Stimulated activated CD4-positive, alpha-beta T cell treated with anti-CD3 and anti-CD28 coated beads, TNF-alpha, amount 100 ng/mL, for 48 hours (primary cell): ENCODE results near the gene FMN1.

Experiments
- DNase-seq, 3 donors: peaks; one replicate each; pipeline ENCODE4 v3.0.0-alpha.2; 2020; ENCODE audit warnings: low read depth in 3 of 3

Gene FMN1

DNA sequence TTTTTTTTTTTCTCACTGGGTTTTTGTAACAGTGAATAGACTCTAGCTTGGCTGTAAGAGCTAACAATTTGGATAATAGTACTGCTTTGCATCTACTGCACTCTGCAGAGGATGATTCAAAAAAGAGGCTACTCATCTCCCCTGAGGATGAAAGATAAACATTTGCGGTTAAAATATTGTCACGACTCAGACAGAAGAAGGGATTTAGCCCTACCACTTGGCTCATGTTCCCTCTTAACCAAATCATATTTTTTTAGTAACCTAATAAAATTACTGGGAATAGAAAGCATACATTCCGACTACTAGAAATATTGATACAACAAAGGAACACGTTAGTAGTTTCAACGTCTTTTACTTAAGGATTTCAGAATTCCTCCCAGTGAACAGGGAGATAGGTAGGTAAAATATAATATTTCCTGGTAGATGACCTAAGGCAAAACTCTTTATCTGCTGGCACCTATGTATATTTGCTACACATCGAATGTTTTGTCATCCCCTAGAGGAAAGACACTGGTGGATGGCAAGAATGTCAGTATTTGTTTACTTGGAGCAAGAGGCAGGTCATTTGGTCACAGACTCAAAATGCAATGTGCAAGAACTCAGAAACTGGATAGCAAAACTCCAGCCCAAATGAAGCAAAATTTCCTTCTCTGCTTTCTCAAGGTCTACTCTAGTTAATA is 365.9 kb downstream of the FMN1 start:
- no peak for DNase-seq

- DNase-seq, result no peak
Measured at GRCh38 chr15:32826685-32827084, 367.8 kb downstream of the FMN1 start.

- no peak for DNase-seq
Measured at GRCh38 chr15:32825219-32825618, 369.3 kb downstream of the FMN1 start.

DNA sequence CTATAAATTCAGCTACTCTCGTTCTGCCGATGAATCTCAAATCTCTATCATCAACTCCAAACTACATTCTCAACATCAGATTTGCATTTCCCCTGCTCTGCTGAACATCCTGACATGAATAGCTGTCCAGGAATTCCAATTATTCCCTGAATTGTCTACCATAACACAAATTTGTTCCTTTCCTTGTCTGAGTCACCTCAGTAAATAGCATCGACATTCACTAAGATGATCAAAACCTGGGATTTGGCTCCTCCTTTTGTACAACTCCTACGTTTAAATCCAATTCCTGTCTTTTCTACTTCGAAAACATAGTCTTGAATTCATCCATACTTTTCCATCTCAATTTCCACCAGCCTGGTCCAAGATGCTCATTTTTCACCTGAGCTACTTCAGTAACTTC is 369.7 kb downstream of the FMN1 start:
- no peak for DNase-seq

GRCh38 chr15:32823750-32824149 is 370.8 kb downstream of the FMN1 start:
- no peak for DNase-seq

DNA sequence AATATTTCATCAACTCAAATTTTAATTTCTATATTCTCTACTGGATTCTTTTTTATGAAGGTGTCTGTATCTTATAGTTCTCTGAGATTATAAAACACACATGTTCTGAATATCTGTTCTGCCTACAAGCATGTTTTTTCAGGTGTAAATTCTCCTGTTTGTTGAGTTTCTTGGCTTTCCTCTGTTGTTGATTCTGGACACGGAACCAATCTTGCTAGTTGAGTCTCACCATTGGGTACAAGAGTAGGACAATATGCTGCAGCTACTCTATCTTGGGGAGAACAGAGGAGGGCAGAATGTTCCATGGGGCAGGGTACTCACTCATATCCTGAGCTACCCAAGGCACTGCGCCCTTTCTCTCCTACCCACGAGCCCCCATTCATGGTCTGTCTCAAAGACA is 371.8 kb downstream of the FMN1 start:
- no peak for DNase-seq

GRCh38 chr15:32819448-32819847 is 375.1 kb downstream of the FMN1 start:
- no peak for DNase-seq

DNA sequence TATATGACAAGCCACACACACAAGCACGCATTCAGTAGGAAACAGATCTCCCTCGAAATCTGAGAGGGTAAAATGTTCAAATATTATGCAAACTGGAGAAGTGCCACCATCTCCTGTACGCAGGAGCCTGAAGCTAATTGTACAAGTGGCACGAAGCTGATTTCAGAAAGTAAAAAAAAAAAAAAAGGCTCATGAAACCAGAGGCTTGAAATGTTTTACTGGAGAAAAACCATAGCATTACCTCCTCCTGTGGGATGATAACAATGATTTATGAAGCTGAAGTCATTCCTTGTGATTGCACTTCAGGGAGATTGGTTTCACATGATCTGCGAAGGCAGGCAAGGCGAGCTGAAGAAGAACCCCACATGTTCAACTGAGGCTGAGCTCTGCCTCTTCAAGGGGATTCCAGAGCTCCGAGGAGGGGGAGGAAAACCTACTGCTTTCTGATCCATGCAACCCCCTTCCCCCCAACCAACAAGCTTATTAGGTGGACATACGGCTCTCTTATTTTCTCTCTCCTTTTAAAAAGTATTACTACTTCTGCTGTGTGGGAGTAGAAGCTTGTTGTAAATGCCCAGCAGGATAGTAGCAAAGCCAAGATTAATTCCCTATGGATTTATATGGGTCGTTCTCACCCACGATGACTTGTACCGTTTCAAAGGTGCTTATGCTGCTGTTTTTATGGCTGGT is 375.6 kb downstream of the FMN1 start:
- DNase-seq, result no peak

DNA sequence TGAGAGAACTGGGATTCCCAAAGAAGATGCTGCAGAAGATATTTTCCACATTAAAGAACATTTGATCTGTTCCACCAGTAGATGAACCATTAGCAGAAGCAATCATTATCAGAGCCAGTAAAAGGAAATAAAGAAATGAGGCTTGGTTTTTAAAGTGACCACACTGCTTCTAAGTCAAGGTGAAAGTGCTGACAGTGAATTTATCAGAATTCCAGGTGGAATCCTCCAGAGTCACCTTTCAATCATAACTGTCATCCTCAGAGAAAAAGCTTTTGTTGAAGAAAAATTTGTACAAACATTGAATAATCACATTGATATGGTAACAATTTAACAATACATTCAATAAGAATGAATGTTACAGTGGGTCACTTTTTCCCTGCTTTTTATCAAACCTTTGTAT is 376.9 kb downstream of the FMN1 start:
- no peak for DNase-seq

GRCh38 chr15:32807331-32807730 is 387.2 kb downstream of the FMN1 start:
- no peak for DNase-seq

- no peak for DNase-seq
Measured at GRCh38 chr15:32803631-32804030, 390.9 kb downstream of the FMN1 start.

GRCh38 chr15:32802286-32802936 is 392.1 kb downstream of the FMN1 start:
- DNase-seq, result no peak

- no peak for DNase-seq
Measured at GRCh38 chr15:32799936-32800535, 394.5 kb downstream of the FMN1 start.

GRCh38 chr15:32796856-32797255 is 397.7 kb downstream of the FMN1 start:
- DNase-seq, result no peak

DNA sequence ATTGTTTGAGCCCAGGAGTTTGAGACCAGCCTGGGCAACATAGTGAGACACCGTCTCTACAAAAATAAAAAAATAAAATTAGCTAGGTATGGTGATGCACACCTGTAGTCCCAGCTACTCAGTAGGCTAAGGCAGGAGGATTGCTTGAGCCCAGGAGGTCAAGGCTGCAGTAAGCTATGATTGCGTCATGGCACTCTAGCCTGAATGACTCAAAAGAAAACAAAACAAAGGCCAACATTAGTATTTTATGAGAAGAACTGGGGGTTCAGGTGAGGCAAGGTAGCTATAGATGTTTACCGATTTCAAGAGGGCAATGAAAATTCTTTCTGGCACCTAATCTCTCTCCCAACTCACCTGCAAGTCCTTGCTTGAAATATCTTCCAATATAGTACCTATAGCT is 399.5 kb downstream of the FMN1 start:
- no peak for DNase-seq

GRCh38 chr15:32792436-32792835 is 402.1 kb downstream of the FMN1 start:
- no peak for DNase-seq

- no peak for DNase-seq
Measured at GRCh38 chr15:32790352-32790999, 404.0 kb downstream of the FMN1 start.

- no peak for DNase-seq
Measured at GRCh38 chr15:32787949-32788348, 406.6 kb downstream of the FMN1 start.

DNA sequence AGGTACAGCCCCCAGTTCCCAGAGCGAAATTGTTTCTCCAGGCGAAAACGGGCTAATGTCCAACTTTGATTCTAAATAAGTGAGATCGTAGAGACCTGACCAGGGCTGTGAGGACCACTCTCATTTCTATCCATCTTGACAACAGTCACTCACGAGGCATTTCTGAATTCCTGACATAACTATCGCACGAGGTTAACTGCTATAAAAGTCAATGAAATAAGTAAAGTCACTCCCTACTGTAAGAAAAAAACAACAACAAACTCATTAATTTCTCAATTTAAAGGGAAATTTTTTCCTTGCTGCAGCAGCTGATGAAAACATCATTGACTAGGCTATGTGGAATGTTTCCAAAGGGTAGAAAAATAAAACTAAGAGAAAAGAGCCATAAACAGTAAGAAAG is 407.6 kb downstream of the FMN1 start:
- DNase-seq, result no peak

DNA sequence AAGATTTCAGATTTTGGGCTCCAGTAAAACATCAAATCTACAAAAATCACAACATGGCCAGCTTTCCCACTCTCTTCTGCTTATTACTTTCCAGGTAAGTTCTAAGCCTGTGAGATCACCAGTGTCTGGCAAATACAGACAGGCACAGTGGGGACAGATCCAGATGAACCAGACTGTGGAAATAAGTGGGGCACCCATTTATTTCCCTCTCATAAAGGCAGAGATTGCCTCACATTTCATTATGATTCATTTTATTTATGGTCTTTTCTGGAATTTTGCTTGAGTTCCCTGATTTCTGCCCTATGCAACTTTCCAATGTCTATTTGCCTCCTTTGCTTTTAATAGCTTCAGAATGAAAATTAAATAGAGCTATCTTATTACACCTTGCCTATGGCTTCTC is 409.9 kb downstream of the FMN1 start:
- DNase-seq, result no peak

GRCh38 chr15:32781781-32782180 is 412.7 kb downstream of the FMN1 start:
- DNase-seq, result no peak
